GM19035 (cell line): Measurements from ENCODE around the gene PTPRT.

ENCODE experiments used
- ATAC-seq: cut with Tn5 transposase; IDR thresholded peaks from one replicate; pipeline ENCODE4 v1.9.1; 2021; ENCODE audit not compliant: unreplicated experiment

Gene PTPRT

GRCh38 chr20:43189554-43190331 lies at the start of gene PTPRT:
PTPRT (minus strand) TSS chr20:43189906; CDS start chr20:43189733, 173 bp downstream.
- no peak for ATAC-seq

- no peak for ATAC-seq
These were observed 49.1 kb upstream of the PTPRT start for GRCh38 chr20:43238833-43239232.

GRCh38 chr20:43238266-43238665 lies 48.6 kb upstream of the PTPRT start:
- ATAC-seq: no peak

- no peak for ATAC-seq
These were observed 48.0 kb upstream of the PTPRT start for GRCh38 chr20:43237651-43238168.

- ATAC-seq: no peak
These were observed 46.3 kb upstream of the PTPRT start for GRCh38 chr20:43235998-43236397.

- no peak for ATAC-seq
These were observed 42.1 kb upstream of the PTPRT start for GRCh38 chr20:43231829-43232228.

GRCh38 chr20:43229696-43230095 lies 40.0 kb upstream of the PTPRT start:
- no peak for ATAC-seq

- no peak for ATAC-seq
These were observed 30.9 kb upstream of the PTPRT start for GRCh38 chr20:43220612-43221011.

- no peak for ATAC-seq
These were observed 21.2 kb upstream of the PTPRT start for GRCh38 chr20:43210901-43211300.

GRCh38 chr20:43209831-43210230 lies 20.1 kb upstream of the PTPRT start:
- no peak for ATAC-seq

GRCh38 chr20:43205699-43206098 lies 16.0 kb upstream of the PTPRT start:
- ATAC-seq: no peak

GRCh38 chr20:43202100-43202499 lies 12.4 kb upstream of the PTPRT start:
- ATAC-seq: no peak

GRCh38 chr20:43198607-43199006 lies 8.9 kb upstream of the PTPRT start:
- ATAC-seq: no peak

- ATAC-seq: no peak
These were observed 6.5 kb upstream of the PTPRT start for GRCh38 chr20:43196243-43196642.

- ATAC-seq: no peak
These were observed 4.4 kb upstream of the PTPRT start for GRCh38 chr20:43194137-43194536.

GRCh38 chr20:43193443-43193842 lies 3.7 kb upstream of the PTPRT start:
- ATAC-seq: no peak

GRCh38 chr20:43191946-43192863 lies 2.5 kb upstream of the PTPRT start:
- ATAC-seq: no peak

- ATAC-seq: no peak
These were observed 1.4 kb upstream of the PTPRT start for GRCh38 chr20:43191143-43191542.

GRCh38 chr20:43190332-43190953 lies 737 bp upstream of the PTPRT start:
- no peak for ATAC-seq

GRCh38 chr20:43188861-43189553 lies 699 bp downstream of the PTPRT start:
- no peak for ATAC-seq

GRCh38 chr20:43188234-43188653 lies 1.5 kb downstream of the PTPRT start:
- ATAC-seq: no peak
